IMR-90 (cell line): ENCODE results near the gene STX16. TPM values are rescaled to one million over a fixed set of nuclear protein-coding genes. Genes with fewer than 3 reads are reported as not detected.

Source experiments
- ATAC-seq: fragments of 200-7000 bp; cut with Tn5 transposase; 2 replicates; pipeline ENCODE4 v1.9.1; 2020; ENCODE audit warnings: low read depth, mild to moderate bottlenecking, moderate library complexity
- BruUV-seq: library from RNA; stranded (reverse); fragments of 400-500 nt; replicated peaks from 2 replicates; lab custom pipeline; 2021; lab: Mats Ljungman, UMichigan
- CTCF ChIA-PET: fragments of 300-600 bp; formaldehyde crosslinking; extraction: SDS; loops from one replicate; lab custom pipeline; 2021; ENCODE audit warnings: antibody characterized with exemption; lab: Yijun Ruan, JAX
- POLR2A ChIA-PET: fragments of 300-600 bp; sonication (Branson Sonifier 250); formaldehyde crosslinking; loops from one replicate; lab custom pipeline; 2022; ENCODE audit warnings: antibody characterized with exemption; ENCODE audit not compliant: unreplicated experiment; lab: Charles Lee
- DNase-seq: peaks from one replicate; pipeline ENCODE4 v3.0.0; 2013
- H2AFZ ChIP-seq: replicated peaks from 2 replicates; pipeline ENCODE3; 2013; ENCODE audit warnings: low read length, mild to moderate bottlenecking; ENCODE audit not compliant: poor library complexity
- H2AK5ac ChIP-seq: 2 replicates; pipeline ENCODE4 v1.6.1; 2013; ENCODE audit warnings: low read depth, low read length, inconsistent platforms
- H2AK9ac ChIP-seq: replicated peaks from 2 replicates; pipeline ENCODE3; 2013; ENCODE audit warnings: mild to moderate bottlenecking, low read depth, low read length, moderate library complexity; ENCODE audit not compliant: poor library complexity
- H2BK120ac ChIP-seq: 2 replicates; pipeline ENCODE4 v1.6.1; 2013; ENCODE audit warnings: low read depth, low read length, inconsistent platforms
- H2BK15ac ChIP-seq: 3 replicates; pipeline ENCODE4 v1.6.1; 2013; ENCODE audit warnings: low read depth, low read length, inconsistent platforms
- H2BK20ac ChIP-seq: 2 replicates; pipeline ENCODE4 v1.6.1; 2013; ENCODE audit warnings: low read depth, mild to moderate bottlenecking, inconsistent platforms, low read length, moderate library complexity
- H2BK5ac ChIP-seq: 2 replicates; pipeline ENCODE4 v1.6.1; 2013; ENCODE audit warnings: mild to moderate bottlenecking, low read depth, low read length, inconsistent platforms; ENCODE audit not compliant: poor library complexity, severe bottlenecking
- H3K14ac ChIP-seq: replicated peaks from 2 replicates; pipeline ENCODE4 v1.6.1; 2013; ENCODE audit warnings: low read depth, low read length, inconsistent platforms
- H3K18ac ChIP-seq: 2 replicates; pipeline ENCODE4 v1.6.1; 2013; ENCODE audit warnings: low read depth, low read length, control low read depth
- H3K23ac ChIP-seq: 2 replicates; pipeline ENCODE4 v1.6.1; 2013; ENCODE audit warnings: low read depth, low read length, inconsistent platforms
- H3K27ac ChIP-seq: 2 replicates; pipeline ENCODE4 v1.5.1; 2013; ENCODE audit warnings: mild to moderate bottlenecking, control low read depth, low read length; ENCODE audit not compliant: insufficient read depth
- H3K27me3 ChIP-seq: 2 replicates; pipeline ENCODE4 v1.6.1; 2013; ENCODE audit warnings: low read length; ENCODE audit not compliant: control insufficient read depth, insufficient read depth
- H3K36me3 ChIP-seq: 2 replicates; pipeline ENCODE4 v1.6.1; 2013; ENCODE audit warnings: low read length, mixed read lengths; ENCODE audit not compliant: control insufficient read depth, insufficient read depth
- H3K4ac ChIP-seq: 2 replicates; pipeline ENCODE4 v1.6.1; 2013; ENCODE audit warnings: low read depth, low read length, inconsistent platforms
- H3K4me1 ChIP-seq: 2 replicates; pipeline ENCODE4 v1.6.1; 2013; ENCODE audit warnings: low read length, mixed read lengths; ENCODE audit not compliant: control insufficient read depth, insufficient read depth
- H3K4me2 ChIP-seq: 2 replicates; pipeline ENCODE4 v1.6.1; 2013; ENCODE audit warnings: low read depth, mild to moderate bottlenecking, control low read depth, low read length, moderate library complexity
- H3K4me3 ChIP-seq: 2 replicates; pipeline ENCODE4 v1.5.1; 2013; ENCODE audit warnings: low read depth, mild to moderate bottlenecking, control low read depth, low read length, moderate library complexity; ENCODE audit not compliant: insufficient read depth
- H3K56ac ChIP-seq: 2 replicates; pipeline ENCODE4 v1.6.1; 2013; ENCODE audit warnings: low read length, inconsistent platforms; ENCODE audit not compliant: insufficient read depth; ENCODE audit errors: extremely low read depth
- H3K79me1 ChIP-seq, 2 experiments: 2 replicates each; pipeline ENCODE4 v1.6.1; 2013; ENCODE audit warnings: low read length in 2 of 2, inconsistent platforms in 1 of 2, low read depth in 1 of 2
- H3K9ac ChIP-seq: 2 replicates; pipeline ENCODE4 v1.6.1; 2013; ENCODE audit warnings: low read depth, low read length, control low read depth
- H3K9me1 ChIP-seq: 2 replicates; pipeline ENCODE4 v1.6.1; 2013; ENCODE audit warnings: low read length, inconsistent platforms; ENCODE audit not compliant: insufficient read depth
- H3K9me3 ChIP-seq: 2 replicates; pipeline ENCODE4 v1.6.1; 2013; ENCODE audit warnings: low read length; ENCODE audit not compliant: control insufficient read depth, insufficient read depth
- H4K20me1 ChIP-seq: 2 replicates; pipeline ENCODE4 v1.6.1; 2013; ENCODE audit warnings: low read length, inconsistent platforms; ENCODE audit not compliant: insufficient read depth
- H4K5ac ChIP-seq: 2 replicates; pipeline ENCODE4 v1.6.1; 2013; ENCODE audit warnings: mild to moderate bottlenecking, low read depth, low read length, control low read depth
- H4K8ac ChIP-seq, 2 experiments: 2 replicates each; pipeline ENCODE4 v1.6.1; 2013; ENCODE audit warnings: low read depth in 2 of 2, low read length in 2 of 2, control low read depth in 1 of 2, inconsistent platforms in 1 of 2
- H4K91ac ChIP-seq: 2 replicates; pipeline ENCODE4 v1.6.1; 2013; ENCODE audit warnings: low read depth, low read length, inconsistent platforms; ENCODE audit not compliant: insufficient read depth
- MXI1 ChIP-seq: IDR thresholded peaks from 2 replicates; pipeline ENCODE4 v1.6.1; 2012; ENCODE audit warnings: low read depth, mild to moderate bottlenecking, low read length, moderate library complexity, borderline replicate concordance
- RAD21 ChIP-seq: IDR thresholded peaks from 2 replicates; pipeline ENCODE4 v1.6.1; 2012; ENCODE audit warnings: low read length, improper control_type of control experiment
- WGBS, 2 experiments: methylation state at CpG; one replicate each; pipeline versions ENCODE4 v1.1.5 to v1.1.7; 2013; ENCODE audit warnings: missing lambda C conversion rate in 2 of 2; ENCODE audit not compliant: insufficient read length in 1 of 2; ENCODE audit errors: extremely low coverage in 2 of 2; 5-methylcytosine and 5-hydroxymethylcytosine counted together
- dilution Hi-C: fragments of 300-500 bp; cut with HindIII; formaldehyde crosslinking; loops from one replicate; pipeline ENCODE4 v1.14.3; 2018; ENCODE audit warnings: low sequenced_read_pairs; ENCODE audit not compliant: unreplicated experiment
- in situ Hi-C: fragments of 300-500 bp; cut with MboI; formaldehyde crosslinking; loops from 3 replicates; pipeline ENCODE4 v1.14.3; 2019; ENCODE audit warnings: low sequenced_read_pairs, inconsistent platforms, mixed read lengths
- intact Hi-C: fragments of 100-400 bp; cut with micrococcal nuclease; formaldehyde crosslinking; loops from 2 replicates; pipeline ENCODE4 v1.10.0; 2022
- polyA plus RNA-seq, 3 experiments: library from polyadenylated mRNA; depleted of rRNA; stranded (reverse); fragments of >200 nt; gene quantifications; 2 replicates each; pipeline ENCODE4 v1.2.3, GENCODE V29; 2012; ENCODE audit warnings: low replicate concordance in 1 of 3
- total RNA-seq: library from RNA; depleted of rRNA; stranded (reverse); fragments of >200 nt; gene quantifications from 2 replicates; pipeline ENCODE4 v1.2.3, GENCODE V29; 2012

The STX16 gene
- total and polyA plus RNA-seq, 2 of the 4 experiments (the other 2 are of a cell fraction), result 26.9 to 58.2 TPM

GRCh38 chr20:58646703-58647102 lies 4.4 kb upstream of the STX16 start:
- ATAC-seq (no peak), DNase-seq (no peak)
- Histone ChIP-seq H3K27me3 (no peaks in the 10 kb centered on the region), H3K4me3 (no peak overlapping the region), H3K9me1 (no peaks in the 10 kb centered on the region), H3K4ac (no peak overlapping the region), H3K56ac (no peak overlapping the region), H3K36me3 (no peaks in the 10 kb centered on the region), H4K8ac (no peak overlapping the region), H2BK120ac (no peak overlapping the region), H2BK15ac (no peak overlapping the region), H2AK5ac (peak overlapping the region; percentile 20; the same call in 1 of the 2 replicates), H2AFZ (no peak overlapping the region), H3K4me1 (peaks cover 7% of the 10 kb centered on the region), H3K23ac (no peak overlapping the region), H3K9ac (no peak overlapping the region), H3K18ac (no peak overlapping the region), H3K9me3 (no peaks in the 10 kb centered on the region), H4K91ac (peak overlapping the region; percentile 20; the same call in 1 of the 2 replicates), H3K14ac (no peak overlapping the region), H4K5ac (no peak overlapping the region), H3K4me2 (no peak overlapping the region), H2BK20ac (no peak overlapping the region), H2AK9ac (no peak overlapping the region), H3K27ac (no peak overlapping the region), H4K20me1 (no peaks in the 10 kb centered on the region), H2BK5ac (no peak overlapping the region), H3K79me1 (peaks cover 2 to 5% of the 10 kb centered on the region in 2 experiments; a peak in 2 of 4 replicates)
- dilution Hi-C loops (no loop called here), in situ Hi-C loops (no loop called here), intact Hi-C loops (no loop called here)
- WGBS, 2 experiments, result 83% methylated on average over 4 of the region's 4 CpGs; no CpG with 5 or more reads in 1 of the 2 experiments
- no peak for TF ChIP-seq RAD21
- no peak for TF ChIP-seq MXI1
- ChIA-PET CTCF (interaction anchor here (0.6 to 1.0 kb wide), 2 partner anchors 10 to 148 kb away, joined by 3 read pairs; no protein-coding TSS in a partner anchor), POLR2A (no interaction called here)
- BruUV-seq, result no TSS peak
